DMS153 treated with DMSO at 0.1 percent for 48 hours (cell line): ENCODE data around the gene MYOM3.
A peak's percentile ranks its signal among the peaks of the same experiment; 100 is the strongest.
"Not testable (repeated sequence)": the region's sequence is repeated elsewhere in the genome, so short reads cannot be mapped to it uniquely, and the experiment has no call there.

Experiments used
- DNase-seq: peaks from one replicate; lab custom pipeline; 2025; ENCODE audit not compliant: unreplicated experiment; lab: John Stamatoyannopoulos, UW

The MYOM3 gene

DNA sequence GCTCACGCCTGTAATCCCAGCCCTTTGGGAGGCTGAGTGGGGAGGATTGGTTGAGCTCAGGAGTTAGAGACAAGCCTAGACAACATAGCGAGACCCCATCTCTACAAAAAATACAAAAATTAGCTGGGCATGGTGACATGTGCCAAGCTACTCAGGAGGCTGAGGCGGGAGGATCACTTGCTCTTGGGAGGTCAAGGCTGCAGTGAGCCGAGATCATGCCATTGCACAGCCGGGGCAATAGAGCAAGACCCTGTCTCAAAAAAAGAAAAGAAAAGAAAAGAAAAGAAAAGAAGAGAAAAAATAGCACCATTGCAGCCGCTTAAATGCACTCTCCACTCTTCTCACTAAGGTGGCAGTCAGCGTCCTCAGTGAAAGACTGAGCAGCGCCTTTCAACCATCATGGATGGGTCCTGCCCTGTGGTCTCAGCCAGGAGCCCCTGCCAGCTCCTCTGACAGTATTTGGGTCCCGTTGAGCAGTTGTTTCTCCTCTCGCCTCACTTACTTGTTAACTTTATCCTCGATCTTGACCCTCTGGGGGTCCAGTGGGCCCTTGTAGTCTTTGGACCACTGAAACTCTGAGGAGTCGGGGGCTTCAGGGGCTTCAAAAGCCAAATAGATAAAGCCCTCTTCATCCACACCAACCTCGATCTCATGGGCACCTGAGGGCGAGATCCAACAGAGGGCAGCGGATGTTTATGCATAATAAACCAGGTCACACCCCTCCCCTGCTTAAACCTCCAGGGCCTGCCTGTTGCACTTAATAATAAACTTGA lies 36.9 kb downstream of the MYOM3 start:
- DNase-seq: no peak

DNA sequence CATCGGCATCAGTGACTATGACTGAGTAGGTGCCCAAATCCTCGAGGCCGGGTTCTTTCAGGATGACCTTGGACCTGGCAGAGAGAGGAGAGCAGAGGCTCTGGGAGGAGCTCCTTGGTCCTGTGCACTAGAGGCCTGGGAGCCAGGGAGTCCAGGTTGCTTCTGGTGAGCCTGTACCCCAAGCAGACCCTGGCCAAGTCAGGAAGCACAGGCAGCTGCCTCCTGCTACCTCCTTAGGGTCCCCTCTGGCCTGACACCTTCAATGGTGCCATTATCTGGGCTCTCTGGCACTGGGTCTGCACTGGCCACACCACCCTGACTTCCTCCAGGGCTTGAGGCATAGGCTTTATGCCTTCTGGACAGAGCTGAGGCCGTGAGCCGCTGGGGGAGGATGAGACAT lies 37.7 kb downstream of the MYOM3 start:
- DNase-seq: no peak

DNA sequence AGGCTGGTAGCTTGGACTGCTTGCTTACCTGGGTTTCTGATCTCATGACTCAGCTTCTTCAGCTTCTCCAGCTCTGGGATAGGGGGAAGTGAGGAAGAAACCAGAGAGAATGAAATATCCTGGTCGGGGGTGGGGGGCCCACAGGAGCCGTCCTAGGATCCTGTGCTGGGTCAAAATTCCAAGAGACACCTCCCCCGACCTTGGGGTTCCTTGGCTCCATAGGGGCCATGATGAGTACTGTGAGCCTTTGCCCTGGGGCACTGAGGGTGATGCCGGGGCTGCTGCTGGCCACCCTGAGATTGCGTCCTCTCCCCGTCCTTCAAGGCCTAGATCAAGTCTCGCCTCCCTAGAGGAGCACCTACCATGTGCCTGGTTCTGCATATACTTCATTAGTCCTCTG lies 40.0 kb downstream of the MYOM3 start:
- no peak for DNase-seq

DNA sequence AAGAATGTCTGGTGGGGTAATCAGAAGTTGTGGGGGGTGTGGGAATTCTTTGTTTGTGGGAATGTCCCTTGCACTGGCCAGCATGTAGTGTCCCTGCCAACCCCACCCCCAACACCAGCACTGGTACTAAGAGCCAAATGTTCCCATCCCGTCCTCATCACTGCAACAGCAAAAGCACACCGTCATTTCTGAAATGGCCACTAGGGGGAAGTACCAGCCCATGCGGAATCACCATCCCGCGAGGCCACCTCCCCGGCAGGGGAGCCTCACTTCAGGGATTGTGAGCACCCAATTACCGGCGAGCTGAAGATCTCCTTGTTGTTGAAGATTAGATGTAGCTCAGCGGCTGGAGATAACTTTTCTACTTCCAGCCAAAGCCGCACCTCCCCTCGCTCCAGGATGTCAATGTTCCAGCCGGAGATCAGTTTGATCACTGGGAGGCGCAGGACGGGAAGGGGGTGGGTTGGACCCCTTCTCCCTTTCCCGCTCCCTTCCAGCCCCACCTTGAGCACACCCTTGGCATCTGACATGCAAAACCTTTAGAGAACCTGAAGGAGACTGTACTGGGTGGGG lies 41.0 kb downstream of the MYOM3 start:
- peak; percentile 69 for DNase-seq

DNA sequence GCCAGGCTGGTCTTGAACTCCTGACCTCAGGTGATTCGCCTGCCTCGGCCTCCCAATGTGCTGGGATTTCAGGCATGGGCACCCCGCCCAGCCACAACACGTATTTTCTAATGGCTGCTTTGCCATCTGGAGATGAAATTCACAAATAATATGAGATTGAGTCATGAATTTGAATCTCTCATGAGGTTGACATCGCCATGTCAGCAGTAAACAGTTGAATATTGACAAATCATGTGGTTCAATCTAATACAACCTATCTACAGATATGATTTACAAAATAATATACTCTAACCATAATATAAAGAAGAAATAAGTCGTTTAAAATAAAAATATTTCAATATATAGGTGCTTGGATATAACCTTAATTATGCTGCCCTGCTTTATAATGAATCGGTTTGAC lies 42.1 kb downstream of the MYOM3 start:
- no peak for DNase-seq

DNA sequence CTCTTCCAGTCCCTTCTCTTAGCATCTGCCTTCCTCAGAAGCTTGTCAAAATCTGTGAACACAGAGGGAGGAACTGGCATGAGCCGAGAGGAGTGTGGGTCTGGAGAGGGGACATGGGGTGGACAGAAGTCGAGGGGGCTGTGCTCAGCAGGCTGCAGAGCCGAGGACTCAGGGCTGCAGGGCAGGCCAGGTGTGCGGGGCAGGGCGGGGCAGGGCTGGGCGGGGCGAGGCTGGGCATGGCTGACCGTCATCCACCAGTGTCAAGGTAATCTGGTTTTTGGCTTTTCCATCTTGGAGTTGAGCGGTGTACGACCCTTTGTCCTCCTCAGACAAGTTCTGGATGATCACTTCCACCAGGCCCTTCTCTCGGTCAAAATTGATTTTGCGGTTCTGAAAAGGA lies 44.0 kb downstream of the MYOM3 start:
- no peak for DNase-seq

DNA sequence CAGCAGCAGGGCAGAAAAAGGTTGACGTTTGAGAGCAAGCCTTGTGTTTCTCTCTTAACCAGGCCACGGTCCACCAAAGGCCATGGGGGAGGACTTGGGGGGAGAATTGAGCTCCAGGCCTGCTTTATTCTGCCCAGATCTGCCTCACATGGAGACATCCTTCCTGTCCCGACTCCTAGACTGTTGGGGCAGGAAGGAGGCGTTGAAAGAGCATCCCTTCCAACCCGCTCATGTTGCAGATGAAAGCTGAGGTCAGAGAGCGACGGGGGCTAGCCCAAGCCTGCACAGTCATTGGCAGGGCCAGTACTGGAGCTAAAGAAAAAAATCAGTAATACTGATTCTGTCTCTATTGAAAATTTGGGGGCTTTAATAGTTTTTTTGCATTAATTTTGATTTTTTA lies 46.6 kb downstream of the MYOM3 start:
- DNase-seq: no peak

DNA sequence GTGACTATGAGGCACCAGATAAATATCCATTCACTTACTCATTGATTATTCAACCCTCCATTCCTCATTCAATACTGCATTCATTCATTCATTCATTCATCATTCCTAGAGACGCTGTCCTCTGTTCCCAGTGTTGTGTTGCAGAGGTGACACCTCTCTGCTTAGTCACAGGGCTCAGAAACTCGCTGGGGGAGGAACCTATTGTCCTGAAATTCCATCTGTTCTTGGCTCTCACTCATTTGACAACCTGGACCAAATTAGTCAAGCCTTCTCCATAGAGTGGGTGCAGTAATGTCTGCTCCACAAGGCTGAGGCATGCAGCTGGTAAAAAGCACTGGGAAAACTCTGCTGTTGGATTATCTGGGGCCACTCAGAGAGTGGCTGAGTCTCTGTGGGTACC lies 49.7 kb downstream of the MYOM3 start:
- DNase-seq: no peak

DNA sequence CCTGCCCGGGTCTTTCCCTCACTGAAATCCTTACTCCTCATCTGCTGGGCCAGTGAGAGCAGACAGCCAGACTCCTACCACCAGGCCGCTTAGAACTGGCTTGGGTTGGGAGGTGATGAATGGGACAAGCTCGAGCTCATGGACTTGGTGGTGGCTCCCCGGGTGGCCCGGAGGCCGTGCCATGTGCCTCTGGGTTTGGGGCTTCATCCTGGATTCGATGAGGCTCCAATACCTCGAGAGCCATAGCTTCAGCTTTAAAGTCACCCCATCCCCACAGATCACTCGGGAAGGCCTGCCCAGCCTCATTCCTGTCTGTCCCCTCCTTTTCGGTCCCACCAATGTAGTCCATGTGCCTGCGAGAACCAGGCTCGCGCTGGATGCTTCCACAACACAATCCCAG lies 51.5 kb downstream of the MYOM3 start:
- DNase-seq: no peak

DNA sequence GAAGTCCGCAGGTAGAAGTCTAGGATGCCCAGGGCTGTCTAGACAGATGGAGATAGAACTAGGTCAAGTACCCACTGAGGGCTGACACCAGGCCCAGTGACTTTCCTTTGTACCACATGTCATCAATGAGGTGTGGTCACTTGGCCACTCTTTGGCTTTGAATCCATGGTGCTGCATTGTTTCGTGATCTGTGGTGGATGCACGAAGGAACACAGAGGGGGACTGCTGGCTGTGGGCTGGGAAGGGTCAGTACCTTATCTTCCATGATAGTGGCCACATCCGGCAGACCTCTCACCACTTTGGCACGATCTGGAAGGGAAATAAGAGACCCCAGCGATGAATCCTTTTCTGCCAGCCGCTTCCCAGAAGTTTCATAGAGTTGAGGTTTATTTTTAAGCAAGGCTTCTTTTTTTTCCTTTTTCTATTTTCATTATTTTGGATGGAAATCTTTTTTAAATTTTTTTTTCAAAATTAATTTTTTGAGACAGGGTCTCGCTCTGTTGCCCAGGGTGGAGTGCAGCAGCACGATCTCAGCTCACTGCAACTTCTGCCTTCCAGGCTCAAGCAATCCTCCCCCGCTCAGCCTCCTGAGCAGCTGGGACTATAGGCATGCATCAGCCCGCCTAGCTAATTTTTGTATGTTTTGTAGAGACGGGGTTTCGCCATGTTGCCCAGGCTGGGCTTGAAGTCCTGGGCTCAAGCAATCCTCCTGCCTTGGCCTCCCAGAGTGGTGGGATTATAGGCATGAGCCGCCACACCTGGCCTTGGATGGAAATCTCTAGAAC lies 53.1 kb downstream of the MYOM3 start:
- no peak for DNase-seq

DNA sequence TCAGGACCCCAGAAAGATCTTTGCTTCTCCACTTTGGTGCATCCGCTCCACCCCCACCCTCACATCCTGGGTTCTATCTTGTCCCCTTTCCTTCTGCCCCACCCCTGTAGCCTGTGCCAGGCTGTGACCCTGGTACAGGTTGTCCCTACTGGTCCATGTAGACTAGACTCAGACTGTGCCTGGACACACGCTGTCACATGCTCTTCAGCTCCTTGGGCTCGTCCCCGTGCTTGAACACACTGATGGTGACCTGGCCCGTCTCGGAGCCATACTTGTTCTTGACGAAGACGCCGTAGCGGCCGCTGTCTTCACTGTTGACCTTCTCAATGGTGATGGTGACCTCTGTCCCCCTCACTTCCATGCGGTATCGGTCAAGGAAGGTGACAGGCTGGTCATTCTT lies 54.8 kb downstream of the MYOM3 start:
- no peak for DNase-seq

DNA sequence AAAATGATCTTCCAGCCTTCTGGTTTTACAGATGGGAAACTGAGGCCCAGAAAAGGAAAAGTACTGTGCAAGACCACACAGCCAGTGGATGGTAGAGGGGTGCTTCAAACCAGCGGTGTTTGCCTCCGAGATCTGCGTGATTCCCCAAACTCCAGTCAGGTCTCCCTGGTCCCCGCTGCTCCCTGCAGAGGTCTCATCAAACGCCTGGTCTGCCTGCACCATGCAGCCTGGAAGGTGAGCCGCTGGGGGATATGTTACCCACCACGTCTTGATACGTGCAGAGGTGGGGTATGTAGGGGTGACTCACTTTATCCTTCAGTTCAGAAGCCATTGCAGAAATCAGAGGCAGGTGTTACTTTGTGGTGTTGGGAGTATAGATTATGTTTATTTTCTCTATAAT lies 56.3 kb downstream of the MYOM3 start:
- no peak for DNase-seq

DNA sequence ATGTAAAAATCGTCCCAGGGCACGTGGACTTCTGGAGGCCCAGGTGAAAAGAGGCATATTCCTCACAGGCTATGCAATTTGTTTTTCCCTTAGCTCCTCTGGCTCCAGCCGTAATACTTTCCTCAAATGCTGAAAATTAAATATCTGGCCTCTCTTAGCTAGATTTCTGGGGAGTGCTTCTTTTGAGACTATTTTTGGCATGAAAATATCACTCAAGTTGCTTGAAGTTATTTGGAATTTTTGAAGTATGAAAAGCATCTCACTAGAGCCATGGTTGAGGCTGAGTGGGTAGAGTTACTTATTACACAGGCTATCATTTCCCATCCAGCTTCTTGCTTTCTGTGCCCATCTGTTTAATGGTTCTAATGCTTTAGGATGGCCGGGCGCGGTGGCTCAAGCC lies 59.7 kb downstream of the MYOM3 start:
- DNase-seq: no peak

DNA sequence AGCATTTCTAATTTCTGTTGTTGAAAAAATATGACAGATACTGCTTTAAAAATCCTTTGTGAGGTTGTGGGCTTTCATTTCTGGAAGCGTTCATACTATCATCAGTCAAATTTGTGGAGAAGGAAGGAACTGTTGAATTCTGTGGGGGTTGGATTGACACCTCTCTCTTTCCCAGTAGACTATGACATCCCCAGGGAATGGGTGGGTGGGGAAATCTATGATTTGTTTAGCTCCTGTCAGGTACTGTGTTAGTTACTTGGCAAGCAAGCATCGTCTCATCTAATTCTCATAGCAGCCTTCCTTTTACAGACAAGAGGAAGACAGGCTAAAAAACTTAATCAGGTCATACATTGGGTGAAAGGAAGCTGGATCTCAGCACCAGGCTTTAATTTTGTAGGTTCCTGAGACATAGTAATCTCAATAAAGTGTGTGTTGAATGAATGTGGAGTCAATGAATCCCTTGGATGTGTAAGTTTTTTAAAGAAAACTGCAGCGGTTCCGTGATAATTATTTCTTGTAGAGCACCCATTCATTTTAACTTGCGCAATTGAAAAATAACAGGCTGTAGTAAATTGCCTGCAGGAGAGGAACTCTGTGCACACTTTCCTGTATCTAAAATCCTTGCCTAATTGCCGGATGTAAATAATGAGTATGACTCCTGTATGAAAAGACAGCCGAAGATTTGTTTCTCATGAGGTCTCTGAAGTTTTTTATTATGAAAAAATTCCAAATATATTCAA lies 60.6 kb downstream of the MYOM3 start:
- no peak for DNase-seq

DNA sequence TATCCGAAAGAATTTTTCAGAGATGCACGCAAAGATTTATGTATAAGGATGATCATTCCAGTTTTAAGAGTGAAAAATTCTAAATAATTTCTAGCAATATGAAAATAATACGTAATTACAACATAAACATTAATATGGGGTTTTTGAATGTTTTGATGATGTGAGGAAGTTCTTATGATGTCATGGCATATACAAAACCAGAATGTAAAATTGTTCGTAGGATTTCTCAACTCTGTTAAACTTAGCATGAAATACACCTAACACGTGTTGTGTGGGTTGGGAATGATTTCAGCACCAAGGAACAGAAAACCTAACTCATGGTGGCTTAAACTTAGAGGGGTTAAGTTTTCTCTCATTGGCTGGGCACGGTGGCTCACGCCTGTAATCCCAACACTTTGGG lies 62.2 kb downstream of the MYOM3 start:
- DNase-seq: no peak

DNA sequence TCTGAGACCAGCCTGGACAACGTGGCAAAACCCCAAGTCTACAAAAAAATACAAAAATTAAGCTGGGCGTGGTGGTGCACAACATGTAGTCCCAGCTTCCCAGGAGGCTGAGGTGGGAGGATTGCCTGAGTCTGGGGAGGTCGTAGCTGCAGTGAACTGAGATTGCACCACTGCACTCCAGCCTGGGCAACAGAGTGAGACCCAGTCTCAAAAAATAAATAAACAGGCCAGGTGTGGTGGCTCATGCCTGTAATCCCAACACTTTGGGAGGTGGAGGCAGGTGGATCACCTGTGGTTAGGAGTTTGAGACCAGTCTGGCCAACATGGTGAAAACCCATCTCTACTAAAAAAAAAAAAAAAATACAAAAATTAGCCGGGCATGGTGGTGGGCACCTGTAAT lies 63.0 kb downstream of the MYOM3 start:
- DNase-seq: not testable (repeated sequence)

DNA sequence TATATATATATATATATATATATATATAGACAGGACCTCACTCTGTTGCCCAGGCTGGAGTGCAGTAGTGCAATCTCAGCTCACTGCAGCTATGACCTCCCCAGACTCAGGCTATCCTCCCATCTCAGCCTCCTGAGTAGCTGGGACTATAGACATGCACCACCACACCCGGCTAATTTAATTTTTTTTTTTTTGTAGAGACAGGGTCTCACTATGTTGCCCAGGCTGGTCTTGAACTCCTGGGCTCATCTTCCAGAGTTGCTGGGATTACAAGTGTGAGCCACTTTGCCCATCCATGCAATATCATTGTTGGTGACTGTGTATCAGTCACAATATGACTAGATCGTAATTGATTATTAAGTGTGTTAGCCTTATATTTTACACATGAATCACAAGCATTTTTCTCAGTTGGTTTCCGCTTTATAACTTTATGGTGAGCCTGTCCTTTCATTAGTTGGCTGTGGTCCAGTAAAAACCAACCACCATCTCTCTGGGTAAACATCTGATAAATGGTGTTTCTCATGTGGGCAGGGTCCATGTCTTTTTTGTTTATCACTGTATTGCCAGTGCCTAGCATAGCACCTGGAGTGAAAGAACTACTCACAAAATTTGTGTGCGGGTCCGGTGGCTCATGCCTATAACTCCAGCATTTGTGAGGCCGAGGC lies 63.6 kb downstream of the MYOM3 start:
- DNase-seq: no peak

DNA sequence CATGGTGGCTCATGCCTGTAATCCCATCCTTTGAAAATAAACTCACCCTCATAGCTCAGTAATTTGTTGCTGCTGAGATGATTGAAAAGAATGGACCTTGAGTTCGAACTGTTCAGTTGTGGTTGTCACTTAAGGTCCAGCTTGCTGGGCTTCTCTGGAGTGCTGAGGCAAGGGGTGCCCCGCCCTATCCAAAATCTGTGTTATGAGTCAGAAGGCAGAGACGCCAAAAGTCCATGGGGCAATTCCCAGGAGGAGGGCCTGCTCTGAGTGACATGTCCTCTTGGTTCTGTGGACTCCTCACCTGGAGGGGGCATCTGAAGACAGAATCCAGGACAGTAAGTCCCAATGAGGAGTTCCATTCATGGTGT lies 64.8 kb downstream of the MYOM3 start:
- no peak for DNase-seq

DNA sequence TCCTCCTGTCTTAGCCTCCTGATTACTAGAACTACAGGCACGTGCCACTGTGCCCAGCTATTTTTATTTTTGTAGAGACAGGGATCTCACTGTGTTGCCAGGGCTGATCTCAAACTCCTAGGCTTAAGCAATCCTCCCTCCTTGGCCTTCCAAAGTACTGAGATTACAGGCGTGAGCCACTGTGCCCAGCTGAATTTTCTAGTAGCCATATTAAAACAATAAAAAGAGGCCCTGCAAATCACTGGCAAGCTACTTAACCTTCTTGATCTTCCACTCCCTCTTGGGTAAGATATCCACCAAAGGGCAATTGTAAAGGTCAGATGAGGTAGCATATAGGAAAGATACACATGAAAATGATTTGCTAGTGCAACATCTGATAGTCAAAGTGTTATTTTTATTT lies 66.2 kb downstream of the MYOM3 start:
- DNase-seq: no peak

DNA sequence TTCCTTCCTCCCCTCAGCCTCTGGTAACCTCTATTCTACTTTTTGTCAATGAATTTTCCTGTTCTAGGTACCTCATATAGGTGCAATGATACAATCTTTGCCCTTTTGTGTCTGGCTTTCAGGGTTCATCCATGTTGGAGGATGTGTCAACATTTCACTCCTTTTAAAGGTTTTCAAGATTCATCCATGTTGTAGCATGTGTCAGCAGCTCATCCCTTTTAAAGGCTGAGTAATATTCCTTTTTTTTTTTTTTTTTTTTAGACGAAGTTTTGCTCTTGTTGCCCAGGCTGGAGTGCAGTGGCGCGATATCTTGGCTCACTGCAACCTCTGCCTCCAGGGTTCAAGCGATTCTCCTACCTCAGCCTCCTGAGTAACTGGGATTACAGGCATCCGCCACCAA lies 67.3 kb downstream of the MYOM3 start:
- DNase-seq: not testable (repeated sequence)

DNA sequence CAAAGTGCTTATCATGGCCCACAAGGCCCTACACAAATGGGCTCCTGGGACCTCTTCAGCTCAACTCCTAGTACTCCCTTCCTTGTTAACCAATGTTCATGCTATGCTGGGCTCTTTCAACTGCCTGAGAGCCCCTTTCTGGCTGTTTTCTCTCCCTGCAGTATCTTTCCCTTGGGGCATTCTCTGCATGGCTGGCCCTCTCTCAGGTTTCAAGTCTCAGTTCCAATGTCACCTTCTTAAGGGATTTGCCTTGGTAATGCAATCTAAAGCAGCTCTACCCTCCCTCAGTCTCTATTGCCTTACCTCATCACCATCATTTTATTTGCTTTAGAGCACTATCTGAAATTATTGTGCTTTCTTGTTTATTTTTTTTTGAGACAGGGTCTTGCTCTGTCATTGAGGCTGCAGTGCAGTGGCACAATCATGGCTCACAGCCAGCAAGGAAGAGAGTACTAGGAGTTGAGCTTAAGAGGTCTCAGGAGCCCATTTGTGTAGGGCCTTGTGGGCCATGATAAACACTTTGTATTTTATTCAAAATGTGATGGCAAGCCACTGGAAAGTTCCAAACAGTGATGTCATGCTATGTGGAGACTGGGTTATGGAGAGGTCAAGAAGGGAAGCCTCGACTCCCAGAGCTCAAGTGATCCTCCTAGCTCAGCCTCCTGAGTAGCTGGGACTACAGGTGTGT lies 68.4 kb downstream of the MYOM3 start:
- DNase-seq: no peak
